ENCODE results near the gene VPS37B.

The VPS37B gene

GRCh38 chr12:122823429-122823828 lies 72.5 kb downstream of the VPS37B start:
- no peaks in the 10 kb centered on the region for H3K27me3 Mint-ChIP-seq
- no peak for ATAC-seq
- no peaks in the 10 kb centered on the region for H3K9me3 Mint-ChIP-seq
- H3K4me3 Mint-ChIP-seq, result no peak overlapping the region
- peaks cover 7% of the 10 kb centered on the region for H3K4me1 Mint-ChIP-seq
- DNase-seq, result no peak
- no peaks in the 10 kb centered on the region for H3K36me3 Mint-ChIP-seq (ENCODE audit: low read depth)
- no peak overlapping the region for H3K27ac Mint-ChIP-seq

GRCh38 chr12:122820838-122821271 lies 75.1 kb downstream of the VPS37B start:
- Mint-ChIP-seq H3K27me3 (no peaks in the 10 kb centered on the region), H3K36me3 (ENCODE audit: low read depth) (no peaks in the 10 kb centered on the region), H3K4me3 (no peak overlapping the region), H3K4me1 (peaks cover 5% of the 10 kb centered on the region), H3K27ac (no peak overlapping the region), H3K9me3 (no peaks in the 10 kb centered on the region)
- ATAC-seq (no peak), DNase-seq (no peak)

- no peak overlapping the region for H3K27ac Mint-ChIP-seq
- H3K27me3 Mint-ChIP-seq, result no peaks in the 10 kb centered on the region
- H3K9me3 Mint-ChIP-seq, result no peaks in the 10 kb centered on the region
- H3K36me3 Mint-ChIP-seq (ENCODE audit: low read depth), result no peaks in the 10 kb centered on the region
- no peak overlapping the region for H3K4me3 Mint-ChIP-seq
- ATAC-seq (no peak), DNase-seq (no peak)
- H3K4me1 Mint-ChIP-seq, result peaks cover 5% of the 10 kb centered on the region
These were observed 75.8 kb downstream of the VPS37B start for GRCh38 chr12:122820138-122820537.

GRCh38 chr12:122819209-122819785 lies 76.6 kb downstream of the VPS37B start:
- DNase-seq, result no peak
- H3K4me1 Mint-ChIP-seq, result peaks cover 5% of the 10 kb centered on the region
- no peaks in the 10 kb centered on the region for H3K27me3 Mint-ChIP-seq
- no peaks in the 10 kb centered on the region for H3K36me3 Mint-ChIP-seq (ENCODE audit: low read depth)
- no peak for ATAC-seq
- no peak overlapping the region for H3K4me3 Mint-ChIP-seq
- H3K27ac Mint-ChIP-seq, result no peak overlapping the region
- no peaks in the 10 kb centered on the region for H3K9me3 Mint-ChIP-seq

Measured in activated naive CD8-positive, alpha-beta T cell treated with anti-CD3 and anti-CD28 coated beads, Interleukin-2, amount 50 U/mL, for 24 hours (primary cell).